NCI-H2227 (cell line): Measurements from ENCODE around the gene DMWD.
A peak's percentile ranks its signal among the peaks of the same experiment; 100 is the strongest.

Source experiments
- DNase-seq: peaks from one replicate; lab custom pipeline; 2025; ENCODE audit not compliant: unreplicated experiment; lab: John Stamatoyannopoulos, UW

The DMWD gene

GRCh38 chr19:45792470-45793177 lies at the start of gene DMWD:
Gene DMWD, minus strand, starts transcription at chr19:45792845. Its CDS starts 89 bp downstream, at chr19:45792756.
- DNase-seq, result peak; percentile 98

GRCh38 chr19:45842198-45842597 lies 49.6 kb upstream of the DMWD start:
- no peak for DNase-seq

- DNase-seq, result no peak
These were observed 42.3 kb upstream of the DMWD start for GRCh38 chr19:45834970-45835369.

- DNase-seq, result no peak
These were observed 36.3 kb upstream of the DMWD start for GRCh38 chr19:45828945-45829344.

- no peak for DNase-seq
These were observed 35.9 kb upstream of the DMWD start for GRCh38 chr19:45828523-45828922.

- DNase-seq, result no peak
These were observed 34.9 kb upstream of the DMWD start for GRCh38 chr19:45827459-45828093.

GRCh38 chr19:45826934-45827333 lies 34.3 kb upstream of the DMWD start:
- DNase-seq, result no peak

GRCh38 chr19:45825917-45826893 lies 33.6 kb upstream of the DMWD start:
- no peak for DNase-seq

GRCh38 chr19:45825263-45825605 lies 32.6 kb upstream of the DMWD start:
- no peak for DNase-seq

- no peak for DNase-seq
These were observed 32.1 kb upstream of the DMWD start for GRCh38 chr19:45824531-45825262.

GRCh38 chr19:45824041-45824471 lies 31.4 kb upstream of the DMWD start:
- DNase-seq, result no peak

GRCh38 chr19:45823182-45823581 lies 30.5 kb upstream of the DMWD start:
- DNase-seq, result no peak

GRCh38 chr19:45822716-45823115 lies 30.1 kb upstream of the DMWD start:
- DNase-seq, result no peak

- DNase-seq, result no peak
These were observed 28.9 kb upstream of the DMWD start for GRCh38 chr19:45821570-45821969.

- no peak for DNase-seq
These were observed 28.5 kb upstream of the DMWD start for GRCh38 chr19:45821103-45821521.

GRCh38 chr19:45820413-45821102 lies 27.9 kb upstream of the DMWD start:
- DNase-seq, result no peak

- DNase-seq, result no peak
These were observed 27.1 kb upstream of the DMWD start for GRCh38 chr19:45819769-45820168.

- no peak for DNase-seq
These were observed 25.2 kb upstream of the DMWD start for GRCh38 chr19:45817725-45818301.

- peak; percentile 89 for DNase-seq
These were observed 24.5 kb upstream of the DMWD start for GRCh38 chr19:45817010-45817724.
